Sigmoid colon (tissue), 7 donors: ENCODE data around the gene BDKRB1. TPM values are rescaled to one million over a fixed set of nuclear protein-coding genes. Genes with fewer than 3 reads are reported as not detected.

Experiments
- DNase-seq: peaks from one replicate; pipeline ENCODE4 v3.0.0-alpha.2; 2019
- H3K27ac ChIP-seq, 4 donors: fragments of 200-600 bp; sonication (generic); one replicate each; pipeline ENCODE4 v1.5.1; 2016 to 2019; ENCODE audit warnings: mild to moderate bottlenecking in 1 of 4
- H3K27me3 ChIP-seq, 3 donors: fragments of 200-600 bp; sonication (generic); one replicate each; pipeline ENCODE4 v1.5.1; 2019; ENCODE audit warnings: mild to moderate bottlenecking in 1 of 3
- H3K36me3 ChIP-seq, 4 donors: fragments of 200-600 bp; sonication (generic); one replicate each; pipeline ENCODE4 v1.5.1; 2016 to 2019
- H3K4me1 ChIP-seq, 4 donors: fragments of 200-600 bp; sonication (generic); one replicate each; pipeline ENCODE4 v1.5.1; 2017 to 2019
- H3K4me3 ChIP-seq, 4 donors: fragments of 200-600 bp; sonication (generic); one replicate each; pipeline ENCODE4 v1.5.1; 2017 to 2019; ENCODE audit warnings: mild to moderate bottlenecking in 2 of 4, moderate library complexity in 1 of 4
- H3K9me3 ChIP-seq, 4 donors: fragments of 200-600 bp in 3 of 4; sonication (generic) in 3 of 4; one replicate each; pipeline versions ENCODE4 v1.5.1 to v1.6.1; 2013 to 2019
- EP300 ChIP-seq, 4 donors: sonication (generic); formaldehyde crosslinking; IDR thresholded peaks; one replicate each; pipeline ENCODE4 v1.6.1; 2017; ENCODE audit warnings: antibody characterized with exemption in 4 of 4
- POLR2A ChIP-seq, 2 donors: fragments of 450-650 bp; IDR thresholded peaks; one replicate each; pipeline ENCODE4 v1.6.1; 2016; ENCODE audit warnings: antibody characterized with exemption in 2 of 2, mild to moderate bottlenecking in 2 of 2, moderate library complexity in 2 of 2
- POLR2AphosphoS5 ChIP-seq, 4 donors: sonication (generic); formaldehyde crosslinking; IDR thresholded peaks; one replicate each; pipeline ENCODE4 v1.6.1; 2017; ENCODE audit warnings: antibody characterized with exemption in 4 of 4
- WGBS, 2 donors: extraction: QIAGEN DNeasy Blood & Tissue Kit; methylation state at CpG; one replicate each; pipeline ENCODE4 v1.1.7; 2013; 5-methylcytosine and 5-hydroxymethylcytosine counted together
- intact Hi-C: fragments of 100-400 bp; cut with DNase I; formaldehyde crosslinking; loops from one replicate; pipeline ENCODE4 v1.15.1; 2023
- polyA plus RNA-seq, 3 donors: library from polyadenylated mRNA; stranded (reverse); fragments of 200-250 nt; gene quantifications; one replicate each; pipeline ENCODE4 v1.2.3, GENCODE V29; 2013
- total RNA-seq, 4 donors: library from RNA; depleted of rRNA; stranded (reverse); fragments of >200 nt; gene quantifications; one replicate each; pipeline ENCODE4 v1.1.0, GENCODE V29; 2016
- TF ChIP-seq, protein P1 (sequence below), 4 experiments: fragments of 450-650 bp in 3 of 4; fragments of 200-600 bp in 1 of 4; IDR thresholded peaks; one replicate each; pipeline ENCODE4 v1.5.1; 2016 to 2019; ENCODE audit warnings: antibody characterized with exemption in 4 of 4, mild to moderate bottlenecking in 3 of 4, moderate library complexity in 2 of 4
- donor health status: healthy with polysubstance abuse.
- donor health status: Bipolar disorder and iron deficiency.
- donor health status: healthy.

BDKRB1 gene
- total and polyA plus RNA-seq, 7 donors, result 0.33 to 4.9 (median 2.4) TPM

DNA sequence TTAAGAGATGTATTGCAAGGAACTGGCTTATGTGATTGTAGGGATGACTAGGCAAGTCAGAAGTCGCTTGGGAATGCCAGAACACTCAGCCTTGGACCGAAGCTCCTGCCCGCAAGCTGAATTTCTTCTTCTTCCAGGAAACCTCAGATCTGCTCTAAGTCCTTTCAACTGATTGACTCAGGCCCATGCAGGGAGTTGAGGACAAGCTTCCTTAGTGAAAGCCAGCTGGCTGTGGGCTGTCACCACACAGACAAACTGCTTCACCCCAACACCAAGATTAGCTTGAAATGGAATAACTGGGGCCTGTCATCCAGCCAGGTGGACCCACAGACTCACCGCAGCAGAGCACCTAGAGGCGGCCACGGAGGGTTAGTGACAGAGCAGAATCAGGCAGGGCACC, 26.7 kb upstream of the BDKRB1 start:
- Histone ChIP-seq H3K36me3 (no peaks in the 10 kb centered on the region), H3K4me3 (no peak overlapping the region), H3K4me1 (peaks cover 0 to 12% (median 5%) of the 10 kb centered on the region in 4 donors), H3K27ac (no peak overlapping the region), H3K27me3 (no peaks in the 10 kb centered on the region), H3K9me3 (no peaks in the 10 kb centered on the region)
- TF ChIP-seq, protein P1, sequence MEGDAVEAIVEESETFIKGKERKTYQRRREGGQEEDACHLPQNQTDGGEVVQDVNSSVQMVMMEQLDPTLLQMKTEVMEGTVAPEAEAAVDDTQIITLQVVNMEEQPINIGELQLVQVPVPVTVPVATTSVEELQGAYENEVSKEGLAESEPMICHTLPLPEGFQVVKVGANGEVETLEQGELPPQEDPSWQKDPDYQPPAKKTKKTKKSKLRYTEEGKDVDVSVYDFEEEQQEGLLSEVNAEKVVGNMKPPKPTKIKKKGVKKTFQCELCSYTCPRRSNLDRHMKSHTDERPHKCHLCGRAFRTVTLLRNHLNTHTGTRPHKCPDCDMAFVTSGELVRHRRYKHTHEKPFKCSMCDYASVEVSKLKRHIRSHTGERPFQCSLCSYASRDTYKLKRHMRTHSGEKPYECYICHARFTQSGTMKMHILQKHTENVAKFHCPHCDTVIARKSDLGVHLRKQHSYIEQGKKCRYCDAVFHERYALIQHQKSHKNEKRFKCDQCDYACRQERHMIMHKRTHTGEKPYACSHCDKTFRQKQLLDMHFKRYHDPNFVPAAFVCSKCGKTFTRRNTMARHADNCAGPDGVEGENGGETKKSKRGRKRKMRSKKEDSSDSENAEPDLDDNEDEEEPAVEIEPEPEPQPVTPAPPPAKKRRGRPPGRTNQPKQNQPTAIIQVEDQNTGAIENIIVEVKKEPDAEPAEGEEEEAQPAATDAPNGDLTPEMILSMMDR (IDR thresholded peaks at IDR 0.05), result no peak
- WGBS, 2 donors, result 89 to 90% methylated on average over 6 of the region's 6 CpGs
- intact Hi-C loops, result no loop called here
- no peak for DNase-seq

DNA sequence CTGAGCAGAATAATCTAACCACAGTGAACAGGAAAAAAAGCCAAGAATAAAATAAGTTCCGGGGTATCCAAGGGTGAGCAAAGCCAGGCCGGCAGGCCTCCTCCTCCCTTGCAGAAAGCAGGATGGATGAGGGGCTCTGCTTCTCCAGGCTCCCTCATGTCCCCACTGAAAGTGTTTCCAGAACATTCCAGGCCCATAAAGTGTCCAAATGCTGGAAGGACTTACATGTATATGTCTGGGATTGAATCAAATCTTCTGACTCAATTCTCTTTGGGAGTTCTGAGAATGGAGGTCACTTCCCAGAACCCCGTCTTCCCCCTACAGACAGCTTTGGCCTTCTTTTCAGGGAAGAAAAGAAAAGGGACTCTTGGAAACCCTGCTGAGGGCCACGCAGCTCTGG, 25.0 kb upstream of the BDKRB1 start:
- H3K9me3 ChIP-seq, result no peaks in the 10 kb centered on the region
- no peaks in the 10 kb centered on the region for H3K36me3 ChIP-seq
- TF ChIP-seq POLR2AphosphoS5 (IDR thresholded peaks at IDR 0.05), result no peak
- TF ChIP-seq, protein P1 (IDR thresholded peaks at IDR 0.05), result no peak
- TF ChIP-seq EP300 (IDR thresholded peaks at IDR 0.05), result no peak
- no peak for TF ChIP-seq POLR2A (IDR thresholded peaks at IDR 0.05)
- 75 to 88% methylated on average over 4 of the region's 4 CpGs for WGBS, 2 donors
- peaks cover 0 to 12% (median 5%) of the 10 kb centered on the region in 4 donors for H3K4me1 ChIP-seq
- no peak overlapping the region for H3K4me3 ChIP-seq
- DNase-seq, result no peak
- no peaks in the 10 kb centered on the region for H3K27me3 ChIP-seq
- intact Hi-C loops, result no loop called here
- H3K27ac ChIP-seq, result no peak overlapping the region

DNA sequence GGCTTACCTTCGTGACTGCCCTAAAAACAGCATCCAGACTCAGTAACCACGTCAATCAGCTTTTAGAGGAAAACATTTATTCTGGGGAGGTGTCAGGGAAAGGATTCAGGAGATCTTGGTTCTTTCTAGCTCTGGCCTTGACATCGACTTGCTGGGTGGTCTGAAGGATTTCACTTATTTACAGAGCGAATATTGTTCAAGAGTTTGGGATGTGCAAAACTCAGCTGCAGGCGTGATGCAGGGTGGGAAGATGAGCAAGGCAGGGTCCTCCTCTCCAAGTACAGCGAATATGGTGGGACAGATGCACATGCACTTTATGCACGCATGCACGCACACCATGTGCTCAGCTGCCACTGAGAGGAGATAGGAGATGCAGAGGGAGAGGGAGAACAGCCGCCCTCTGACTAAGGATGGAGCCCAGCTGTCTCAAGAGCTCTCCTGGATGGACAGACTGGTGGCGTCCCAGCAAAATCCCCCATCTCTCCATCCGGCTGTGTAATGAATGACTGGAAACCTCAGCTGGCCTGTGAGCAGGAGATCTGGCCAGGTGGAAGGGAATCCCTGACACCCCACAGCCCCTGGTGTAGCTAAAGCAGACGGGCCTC, 24.4 kb upstream of the BDKRB1 start:
- no peaks in the 10 kb centered on the region for H3K9me3 ChIP-seq
- H3K27ac ChIP-seq, result no peak overlapping the region
- H3K36me3 ChIP-seq, result no peaks in the 10 kb centered on the region
- H3K4me1 ChIP-seq, result peaks cover 0 to 12% (median 5%) of the 10 kb centered on the region in 4 donors
- no peak for DNase-seq
- no peaks in the 10 kb centered on the region for H3K27me3 ChIP-seq
- intact Hi-C loops, result no loop called here
- H3K4me3 ChIP-seq, result no peak overlapping the region
- TF ChIP-seq POLR2A (IDR thresholded peaks at IDR 0.05), result no peak
- no peak for TF ChIP-seq POLR2AphosphoS5 (IDR thresholded peaks at IDR 0.05)
- TF ChIP-seq EP300 (IDR thresholded peaks at IDR 0.05), result no peak
- TF ChIP-seq, protein P1 (IDR thresholded peaks at IDR 0.05), result no peak
- WGBS, 2 donors, result 77 to 86% methylated on average over 12 of the region's 12 CpGs

DNA sequence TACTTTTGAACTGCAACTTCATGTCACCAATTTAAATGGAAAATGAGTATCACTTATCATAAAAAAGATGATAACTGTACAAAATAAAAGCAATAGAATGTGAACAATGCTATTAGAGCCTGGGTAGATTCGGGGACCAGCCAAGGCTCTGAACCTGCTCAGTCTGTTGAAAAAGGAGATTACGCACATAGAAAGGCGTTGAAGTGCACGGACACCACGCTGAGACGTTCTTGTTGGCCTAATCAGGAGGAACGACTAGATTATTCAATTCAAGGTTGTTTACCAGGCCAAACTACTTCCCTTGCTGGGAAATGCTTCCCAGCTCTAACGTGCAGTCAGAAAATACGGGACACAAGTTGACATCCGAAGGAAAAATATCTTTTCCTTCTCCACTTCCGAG, 23.5 kb upstream of the BDKRB1 start:
- intact Hi-C loops, result no loop called here
- H3K9me3 ChIP-seq, result no peaks in the 10 kb centered on the region
- H3K27ac ChIP-seq, result no peak overlapping the region
- H3K4me3 ChIP-seq, result no peak overlapping the region
- WGBS, 2 donors, result 87 to 88% methylated on average over 11 of the region's 11 CpGs
- no peaks in the 10 kb centered on the region for H3K27me3 ChIP-seq
- no peak for TF ChIP-seq POLR2AphosphoS5 (IDR thresholded peaks at IDR 0.05)
- no peak for TF ChIP-seq EP300 (IDR thresholded peaks at IDR 0.05)
- no peak for TF ChIP-seq POLR2A (IDR thresholded peaks at IDR 0.05)
- TF ChIP-seq, protein P1 (IDR thresholded peaks at IDR 0.05), result no peak
- no peak for DNase-seq
- no peaks in the 10 kb centered on the region for H3K36me3 ChIP-seq
- peaks cover 0 to 18% (median 11%) of the 10 kb centered on the region in 4 donors for H3K4me1 ChIP-seq

DNA sequence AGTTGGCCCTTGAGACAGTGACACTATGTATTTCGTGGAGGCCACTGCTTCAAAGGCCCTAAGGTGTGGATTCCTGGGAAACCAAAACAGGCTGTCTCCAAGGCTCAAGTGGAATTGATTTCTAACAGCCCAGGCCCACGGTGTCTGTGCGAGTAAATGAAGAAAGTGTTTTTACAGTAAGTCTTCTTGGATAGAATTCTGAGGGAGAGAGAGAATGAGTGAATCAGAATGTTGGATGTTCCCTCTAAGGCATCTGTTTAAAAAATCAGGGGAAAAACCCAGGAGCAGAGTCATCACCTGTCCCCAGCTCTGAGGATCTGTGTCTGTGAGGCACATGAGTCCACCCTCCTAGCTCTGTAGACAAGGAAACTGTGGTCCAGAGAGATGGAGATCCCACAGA, 22.3 kb upstream of the BDKRB1 start:
- TF ChIP-seq POLR2AphosphoS5 (IDR thresholded peaks at IDR 0.05) (no peak), POLR2A (IDR thresholded peaks at IDR 0.05) (no peak), EP300 (IDR thresholded peaks at IDR 0.05) (no peak)
- TF ChIP-seq, protein P1 (IDR thresholded peaks at IDR 0.05), result no peak
- Histone ChIP-seq H3K4me1 (peaks cover 0 to 21% (median 14%) of the 10 kb centered on the region in 4 donors), H3K9me3 (no peaks in the 10 kb centered on the region), H3K27me3 (no peaks in the 10 kb centered on the region), H3K27ac (peak overlapping the region in 3 of 4 donors; percentile 46 to 62 (median 46)), H3K4me3 (no peak overlapping the region), H3K36me3 (no peaks in the 10 kb centered on the region)
- intact Hi-C loops, result no loop called here
- no peak for DNase-seq
- WGBS, 2 donors, result 73 to 82% methylated on average over 3 of the region's 3 CpGs
